ENCODE measurements around the gene AGAP1.
"Not testable (repeated sequence)": the region's sequence is repeated elsewhere in the genome, so short reads cannot be mapped to it uniquely, and the experiment has no call there.

Gene AGAP1

GRCh38 chr2:235936493-235936892 is 442.6 kb downstream of the AGAP1 start:
- no peak for DNase-seq

GRCh38 chr2:235937087-235937486 is 443.2 kb downstream of the AGAP1 start:
- DNase-seq = no peak

- no peak for DNase-seq
Observed at GRCh38 chr2:235937526-235937925, 443.7 kb downstream of the AGAP1 start.

- DNase-seq = no peak
Observed at GRCh38 chr2:235937936-235938335, 444.1 kb downstream of the AGAP1 start.

GRCh38 chr2:235938611-235939010 is 444.8 kb downstream of the AGAP1 start:
- no peak for DNase-seq

- DNase-seq = no peak
Observed at GRCh38 chr2:235939471-235939870, 445.6 kb downstream of the AGAP1 start.

- DNase-seq = no peak
Observed at GRCh38 chr2:235940330-235940729, 446.5 kb downstream of the AGAP1 start.

- DNase-seq = no peak
Observed at GRCh38 chr2:235944591-235944990, 450.7 kb downstream of the AGAP1 start.

GRCh38 chr2:235945608-235946140 is 451.8 kb downstream of the AGAP1 start:
- DNase-seq = no peak

- DNase-seq = no peak
Observed at GRCh38 chr2:235946590-235946989, 452.7 kb downstream of the AGAP1 start.

- DNase-seq = not testable (repeated sequence)
Observed at GRCh38 chr2:235947055-235947454, 453.2 kb downstream of the AGAP1 start.

- no peak for DNase-seq
Observed at GRCh38 chr2:235949567-235950472, 456.0 kb downstream of the AGAP1 start.

- DNase-seq = no peak
Observed at GRCh38 chr2:235950473-235950809, 456.6 kb downstream of the AGAP1 start.

GRCh38 chr2:235951493-235951892 is 457.6 kb downstream of the AGAP1 start:
- DNase-seq = no peak

- no peak for DNase-seq
Observed at GRCh38 chr2:235951982-235952381, 458.1 kb downstream of the AGAP1 start.

GRCh38 chr2:235952714-235953113 is 458.9 kb downstream of the AGAP1 start:
- no peak for DNase-seq

GRCh38 chr2:235954281-235954680 is 460.4 kb downstream of the AGAP1 start:
- no peak for DNase-seq

- DNase-seq = no peak
Observed at GRCh38 chr2:235954888-235955480, 461.1 kb downstream of the AGAP1 start.

GRCh38 chr2:235955664-235956063 is 461.8 kb downstream of the AGAP1 start:
- no peak for DNase-seq

- no peak for DNase-seq
Observed at GRCh38 chr2:235956281-235956970, 462.6 kb downstream of the AGAP1 start.

GRCh38 chr2:235957251-235957650 is 463.4 kb downstream of the AGAP1 start:
- DNase-seq = no peak

GRCh38 chr2:235958221-235958930 is 464.5 kb downstream of the AGAP1 start:
- no peak for DNase-seq

- no peak for DNase-seq
Observed at GRCh38 chr2:235958931-235959410, 465.1 kb downstream of the AGAP1 start.
